Fibroblast of gingiva (primary cell): ENCODE data around the gene ZNF862.

Experiments used
- DNase-seq: peaks from one replicate; pipeline ENCODE4 v3.0.0-alpha.2; 2011; ENCODE audit warnings: low read depth

ZNF862 gene

DNA sequence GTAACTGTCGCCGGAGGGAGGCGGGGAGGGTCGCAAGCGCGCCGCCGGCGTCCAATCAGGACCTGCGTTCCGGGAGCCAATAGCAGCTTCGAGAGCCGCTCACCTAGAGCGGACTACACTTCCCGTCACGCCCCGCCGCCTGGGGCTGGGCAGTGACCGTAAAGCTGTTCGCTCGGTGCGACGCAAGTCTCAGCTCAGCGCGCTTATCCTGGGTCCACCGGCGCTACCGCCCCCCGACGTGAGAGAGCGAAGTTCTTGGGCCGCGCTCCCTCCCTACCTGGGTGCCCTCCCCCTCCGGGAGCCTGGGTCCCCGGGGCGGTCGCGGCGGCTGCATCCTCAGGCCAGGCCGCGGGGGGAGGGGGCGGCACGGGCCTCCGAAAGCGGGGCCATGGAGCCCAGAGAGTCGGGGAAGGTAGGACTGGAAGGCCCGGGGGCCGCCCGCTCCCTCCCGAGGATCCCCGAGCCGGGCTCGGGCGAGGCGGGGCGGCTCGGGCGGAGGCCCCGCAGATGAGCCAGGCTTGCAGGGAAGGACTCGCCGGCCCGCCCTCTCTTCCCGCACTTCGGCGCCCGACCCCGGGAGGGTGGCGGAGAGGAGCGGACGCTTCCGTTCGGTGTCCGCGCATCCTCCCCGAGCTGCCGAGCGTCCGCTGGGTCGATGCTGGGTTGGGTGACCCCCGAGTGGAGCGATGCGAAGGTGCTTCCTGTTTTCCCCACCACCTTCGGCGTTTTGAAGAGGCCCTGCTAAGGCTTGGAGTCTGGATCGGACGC, at the start of gene ZNF862:
ZNF862 (plus strand) TSS at position 152 of the 768 bp plus-strand sequence; CDS start at position 389, 237 bp downstream.
- DNase-seq = peak; percentile 97

DNA sequence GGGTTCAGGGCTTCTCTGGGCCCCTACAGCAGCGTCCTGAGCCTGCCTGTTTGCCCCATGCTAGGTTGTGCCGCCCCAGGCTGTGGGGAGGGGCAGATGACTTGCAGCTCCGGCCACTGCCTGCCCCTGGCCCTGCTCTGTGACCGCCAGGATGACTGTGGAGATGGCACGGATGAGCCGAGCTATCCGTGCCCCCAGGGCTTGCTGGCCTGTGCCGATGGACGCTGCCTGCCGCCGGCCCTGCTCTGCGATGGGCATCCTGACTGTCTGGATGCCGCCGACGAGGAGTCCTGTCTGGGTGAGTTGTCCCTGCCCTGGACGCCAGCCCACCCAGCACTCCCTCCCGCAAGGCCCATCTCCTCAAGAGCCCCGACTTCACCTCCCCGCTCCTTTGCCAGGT, 49.1 kb upstream of the ZNF862 start:
- no peak for DNase-seq

DNA sequence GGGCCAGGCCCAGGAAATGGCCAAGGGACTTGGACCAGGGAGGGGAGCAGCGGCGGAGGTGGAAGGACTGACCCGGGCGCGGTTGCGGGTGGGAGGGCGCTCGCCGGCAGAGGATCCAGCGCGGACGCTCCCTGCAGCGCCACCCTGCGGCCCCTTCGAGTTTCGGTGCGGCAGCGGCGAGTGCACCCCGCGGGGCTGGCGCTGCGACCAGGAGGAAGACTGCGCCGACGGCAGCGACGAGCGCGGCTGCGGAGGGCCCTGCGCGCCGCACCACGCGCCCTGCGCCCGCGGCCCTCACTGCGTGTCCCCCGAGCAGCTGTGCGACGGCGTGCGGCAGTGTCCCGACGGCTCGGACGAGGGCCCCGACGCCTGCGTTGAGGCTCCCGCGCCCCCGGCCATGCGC, 48.0 kb upstream of the ZNF862 start:
- DNase-seq = no peak

DNA sequence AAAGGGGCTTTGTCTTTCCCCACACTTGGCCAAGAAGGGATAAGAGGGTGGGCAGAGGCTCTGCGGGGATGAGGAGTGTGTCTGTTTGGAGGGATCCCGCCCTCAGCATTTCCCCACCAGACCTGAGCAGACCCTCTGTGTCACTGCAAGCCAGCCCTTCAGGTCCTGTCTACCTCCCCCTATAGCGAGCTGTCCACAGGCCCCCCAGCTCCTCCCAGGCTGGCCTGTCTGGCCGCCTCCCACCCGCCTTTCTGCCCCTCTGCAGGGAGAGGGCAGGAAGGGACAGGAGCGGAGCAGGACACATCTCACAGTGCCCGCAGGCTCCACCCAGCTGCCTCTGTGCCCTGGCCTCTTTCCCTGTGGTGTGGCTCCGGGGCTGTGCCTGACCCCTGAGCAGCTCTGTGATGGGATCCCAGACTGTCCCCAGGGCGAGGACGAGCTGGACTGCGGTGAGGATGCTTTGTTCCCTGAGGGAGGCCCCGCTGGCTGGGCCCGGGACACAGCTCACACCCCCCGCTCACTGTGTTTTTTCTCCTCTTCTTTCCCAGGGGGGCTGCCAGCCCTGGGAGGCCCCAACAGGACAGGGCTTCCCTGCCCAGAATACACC, 47.3 kb upstream of the ZNF862 start:
- DNase-seq = no peak

DNA sequence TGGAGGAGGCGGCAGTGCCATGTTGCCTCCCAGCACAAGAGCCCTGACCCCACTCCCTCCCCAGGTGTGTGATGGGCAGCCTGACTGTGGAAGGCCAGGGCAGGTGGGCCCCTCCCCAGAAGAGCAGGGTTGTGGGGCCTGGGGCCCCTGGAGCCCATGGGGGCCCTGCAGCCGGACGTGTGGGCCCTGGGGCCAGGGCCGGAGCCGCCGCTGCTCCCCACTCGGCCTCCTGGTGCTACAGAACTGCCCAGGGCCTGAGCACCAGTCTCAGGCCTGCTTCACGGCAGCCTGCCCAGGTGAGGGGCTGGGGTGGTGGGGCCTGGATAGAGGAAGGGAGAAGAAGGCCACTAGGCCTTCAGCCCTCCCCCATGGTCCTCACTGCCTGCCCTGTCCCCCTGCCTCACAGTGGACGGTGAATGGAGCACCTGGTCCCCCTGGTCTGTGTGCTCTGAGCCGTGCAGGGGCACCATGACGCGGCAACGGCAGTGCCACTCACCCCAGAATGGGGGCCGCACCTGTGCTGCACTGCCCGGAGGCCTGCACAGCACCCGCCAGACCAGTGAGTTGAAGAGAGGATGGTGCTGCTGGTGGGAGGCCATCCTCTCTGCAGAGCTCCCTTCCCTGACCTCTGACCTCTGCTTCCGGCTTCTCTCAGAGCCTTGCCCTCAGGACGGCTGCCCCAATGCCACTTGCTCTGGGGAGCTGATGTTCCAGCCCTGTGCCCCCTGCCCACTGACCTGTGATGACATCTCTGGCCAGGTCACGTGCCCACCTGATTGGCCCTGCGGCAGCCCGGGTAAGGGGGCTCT, 46.6 kb upstream of the ZNF862 start:
- DNase-seq = no peak

DNA sequence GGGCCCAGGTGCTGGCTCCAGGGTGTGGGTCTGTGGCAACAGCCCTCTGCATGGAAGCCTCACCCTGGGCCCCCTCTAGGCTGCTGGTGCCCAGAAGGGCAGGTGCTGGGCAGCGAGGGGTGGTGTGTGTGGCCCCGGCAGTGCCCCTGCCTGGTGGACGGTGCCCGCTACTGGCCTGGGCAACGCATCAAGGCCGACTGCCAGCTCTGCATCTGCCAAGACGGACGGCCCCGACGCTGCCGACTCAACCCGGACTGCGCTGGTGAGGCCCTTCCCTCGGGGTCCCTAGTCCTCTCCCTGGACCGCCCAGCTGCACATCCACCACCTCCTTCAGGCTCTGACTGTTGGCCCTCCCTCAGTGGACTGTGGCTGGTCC, 46.0 kb upstream of the ZNF862 start:
- no peak for DNase-seq

DNA sequence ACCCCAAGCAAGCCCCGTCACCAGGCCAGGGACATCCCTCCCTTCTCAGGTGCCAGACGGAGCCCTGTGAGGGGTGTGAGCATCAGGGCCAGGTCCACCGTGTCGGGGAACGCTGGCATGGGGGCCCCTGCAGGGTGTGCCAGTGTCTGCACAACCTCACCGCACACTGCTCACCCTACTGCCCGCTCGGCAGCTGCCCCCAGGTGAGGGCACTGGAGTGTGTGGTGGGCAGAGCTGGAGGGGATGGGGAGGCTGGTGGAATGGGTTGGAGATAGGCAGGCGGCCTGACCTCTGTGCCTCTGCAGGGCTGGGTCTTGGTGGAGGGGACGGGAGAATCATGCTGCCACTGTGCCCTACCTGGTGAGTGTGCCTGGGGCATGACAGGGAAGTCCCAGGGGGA, 44.9 kb upstream of the ZNF862 start:
- DNase-seq = no peak

DNA sequence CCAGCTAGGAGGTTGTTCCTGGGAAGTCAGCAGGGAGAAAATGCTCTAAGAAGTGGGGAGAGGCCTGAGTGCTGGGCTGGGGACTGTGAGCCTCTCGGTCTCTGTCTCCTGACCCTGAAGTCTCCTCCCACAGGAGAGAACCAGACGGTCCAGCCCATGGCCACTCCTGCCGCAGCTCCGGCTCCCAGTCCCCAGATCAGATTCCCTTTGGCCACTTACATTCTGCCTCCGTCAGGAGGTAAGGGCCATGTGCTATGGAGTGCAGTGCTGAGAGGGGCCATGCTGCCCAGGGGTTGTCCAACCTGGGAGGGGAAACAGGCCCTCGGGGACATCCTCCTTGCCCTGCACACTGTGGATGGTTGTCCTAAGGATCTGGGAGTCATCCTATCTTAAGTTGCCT, 43.5 kb upstream of the ZNF862 start:
- no peak for DNase-seq

DNA sequence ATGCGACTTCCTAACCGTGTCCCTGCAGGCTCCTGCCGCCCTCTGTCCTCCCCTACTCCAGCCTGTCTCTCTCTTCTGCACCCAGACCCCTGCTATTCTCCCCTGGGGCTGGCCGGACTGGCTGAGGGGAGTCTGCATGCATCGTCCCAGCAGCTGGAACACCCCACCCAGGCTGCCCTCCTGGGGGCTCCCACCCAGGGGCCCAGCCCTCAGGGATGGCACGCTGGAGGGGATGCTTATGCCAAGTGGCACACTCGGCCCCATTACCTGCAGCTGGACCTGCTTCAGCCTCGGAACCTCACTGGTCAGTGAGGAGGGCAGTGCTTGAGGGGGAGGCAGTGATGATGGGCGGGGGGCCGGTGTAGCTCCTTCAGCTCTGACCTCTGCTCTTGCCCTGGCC, 43.0 kb upstream of the ZNF862 start:
- DNase-seq = no peak

DNA sequence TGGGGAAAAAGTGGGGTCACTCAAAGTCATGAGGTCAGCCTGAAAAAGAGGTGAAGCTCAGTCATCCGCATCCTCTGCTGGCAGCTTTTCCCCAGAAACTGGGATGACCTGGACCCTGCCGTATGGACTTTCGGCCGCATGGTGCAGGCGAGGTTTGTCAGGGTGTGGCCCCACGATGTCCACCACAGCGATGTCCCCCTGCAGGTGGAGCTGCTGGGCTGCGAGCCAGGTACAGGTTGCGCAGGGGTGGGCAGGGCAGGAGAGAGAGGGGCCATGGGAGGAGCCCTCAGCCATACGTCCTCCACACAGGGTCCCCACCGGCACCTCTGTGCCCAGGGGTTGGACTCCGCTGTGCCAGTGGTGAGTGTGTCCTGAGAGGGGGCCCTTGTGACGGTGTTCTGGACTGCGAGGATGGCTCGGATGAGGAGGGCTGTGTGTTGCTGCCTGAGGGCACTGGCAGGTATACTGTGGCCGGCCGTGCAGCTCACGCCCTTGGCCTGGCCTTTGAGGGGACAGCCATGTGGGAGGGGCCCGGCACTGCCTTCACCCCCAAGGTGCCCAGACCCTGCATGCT, 41.8 kb upstream of the ZNF862 start:
- no peak for DNase-seq

DNA sequence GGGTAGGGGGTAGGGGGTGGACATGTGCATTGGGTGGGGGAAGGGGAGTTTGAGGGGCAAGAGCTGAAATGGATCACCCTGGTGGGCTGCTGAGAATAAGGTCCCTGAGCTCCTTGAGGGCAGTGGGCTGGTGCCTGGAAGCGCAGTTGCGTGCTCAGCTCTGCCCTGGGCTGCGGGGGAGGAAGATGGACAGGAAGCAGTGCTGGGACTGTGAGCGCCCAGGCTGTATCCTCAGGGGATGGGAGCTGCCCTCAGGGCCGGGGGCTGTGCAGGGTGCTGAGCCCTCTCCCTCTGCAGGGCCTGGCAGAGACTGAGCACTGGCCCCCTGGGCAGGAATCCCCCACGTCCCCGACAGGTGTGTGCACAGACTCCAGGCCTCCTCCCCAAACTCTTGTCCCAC, 40.4 kb upstream of the ZNF862 start:
- DNase-seq = no peak

DNA sequence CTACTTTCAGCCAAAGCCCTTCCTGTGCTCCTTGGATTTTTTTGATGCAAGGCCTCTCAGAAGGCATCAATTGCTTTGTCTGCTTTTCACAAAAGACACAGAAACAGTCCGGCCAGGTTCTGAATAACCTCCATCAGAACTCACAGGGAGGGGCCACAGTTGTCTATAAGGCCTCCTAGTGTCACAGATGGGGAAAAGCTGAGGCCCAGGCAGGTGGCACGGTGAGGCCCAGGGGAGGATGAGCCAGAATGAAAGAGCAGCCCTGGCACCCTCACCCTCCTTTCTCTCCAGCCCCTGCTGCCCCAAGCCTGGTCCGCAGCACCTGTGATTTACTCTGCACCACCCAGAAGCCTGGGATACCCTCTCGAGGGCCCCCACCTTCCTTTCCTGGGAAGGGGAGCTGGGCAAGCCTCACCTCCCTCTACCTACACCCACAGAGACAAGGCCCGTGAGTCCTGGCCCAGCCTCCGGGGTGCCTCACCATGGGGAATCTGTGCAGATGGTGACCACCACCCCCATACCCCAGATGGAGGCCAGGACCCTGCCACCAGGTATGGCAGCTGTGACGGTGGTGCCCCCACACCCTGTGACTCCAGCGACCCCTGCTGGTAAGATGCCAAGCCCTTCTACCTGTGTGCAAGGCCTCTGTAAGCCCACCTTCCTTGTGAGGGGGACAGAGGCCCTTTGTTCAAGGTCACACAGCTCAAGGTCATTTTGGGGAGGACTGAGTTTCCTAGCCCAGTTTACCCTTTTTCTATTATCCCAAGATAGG, 38.6 kb upstream of the ZNF862 start:
- no peak for DNase-seq

DNA sequence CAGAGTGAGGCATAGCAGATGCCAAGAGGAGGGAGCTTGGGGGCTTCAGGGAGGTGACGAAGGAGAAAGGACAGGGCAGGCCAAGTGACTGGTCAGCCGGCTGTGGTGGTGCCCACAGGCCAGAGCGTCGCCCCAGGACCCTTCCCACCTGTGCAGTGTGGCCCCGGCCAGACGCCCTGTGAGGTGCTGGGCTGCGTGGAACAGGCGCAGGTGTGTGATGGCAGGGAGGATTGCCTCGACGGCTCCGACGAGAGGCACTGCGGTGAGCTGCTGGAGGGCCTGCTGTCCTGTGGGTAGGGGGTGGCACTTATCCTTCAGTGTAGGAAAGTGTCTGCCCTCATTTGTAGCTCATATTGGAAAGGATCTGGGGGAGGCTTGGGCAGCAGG, 38.0 kb upstream of the ZNF862 start:
- no peak for DNase-seq

DNA sequence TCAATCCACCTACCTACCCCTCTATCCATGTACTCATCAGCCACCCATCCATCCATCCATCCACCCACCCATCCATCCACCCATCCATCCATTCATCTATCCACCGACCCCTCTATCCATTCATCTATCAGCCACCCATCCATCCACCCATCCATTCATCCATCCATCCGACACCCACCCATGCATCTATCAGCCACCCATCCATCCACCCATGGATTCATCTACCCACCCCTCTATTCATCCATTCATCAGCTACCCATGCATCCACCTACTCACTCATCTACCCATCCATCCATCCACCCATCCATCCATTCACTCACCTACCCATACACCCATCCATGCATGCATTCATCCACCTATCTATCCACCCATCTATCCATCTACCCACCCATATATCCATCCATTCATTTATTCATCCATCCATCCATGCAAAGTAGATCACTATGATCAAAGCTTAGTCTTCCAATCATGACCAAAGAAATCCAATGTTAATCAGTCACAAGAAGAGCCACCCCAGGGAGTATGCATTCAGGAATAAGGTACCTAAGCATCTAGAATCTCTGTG, 37.1 kb upstream of the ZNF862 start:
- no peak for DNase-seq

DNA sequence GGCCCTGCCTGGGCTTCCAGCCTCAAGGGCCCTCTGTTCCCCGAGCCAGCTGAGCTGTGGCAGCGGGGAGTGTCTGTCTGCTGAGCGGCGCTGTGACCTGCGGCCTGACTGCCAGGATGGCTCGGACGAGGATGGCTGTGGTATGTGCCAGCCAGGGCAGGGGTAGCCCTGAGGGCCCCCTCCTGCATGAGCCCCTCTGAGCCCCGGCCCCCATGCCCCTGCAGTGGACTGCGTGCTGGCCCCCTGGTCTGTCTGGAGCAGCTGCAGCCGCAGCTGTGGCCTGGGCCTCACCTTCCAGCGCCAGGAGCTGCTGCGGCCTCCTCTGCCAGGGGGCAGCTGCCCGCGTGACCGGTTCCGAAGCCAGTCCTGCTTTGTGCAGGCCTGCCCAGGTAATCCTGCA, 36.4 kb upstream of the ZNF862 start:
- DNase-seq = no peak

DNA sequence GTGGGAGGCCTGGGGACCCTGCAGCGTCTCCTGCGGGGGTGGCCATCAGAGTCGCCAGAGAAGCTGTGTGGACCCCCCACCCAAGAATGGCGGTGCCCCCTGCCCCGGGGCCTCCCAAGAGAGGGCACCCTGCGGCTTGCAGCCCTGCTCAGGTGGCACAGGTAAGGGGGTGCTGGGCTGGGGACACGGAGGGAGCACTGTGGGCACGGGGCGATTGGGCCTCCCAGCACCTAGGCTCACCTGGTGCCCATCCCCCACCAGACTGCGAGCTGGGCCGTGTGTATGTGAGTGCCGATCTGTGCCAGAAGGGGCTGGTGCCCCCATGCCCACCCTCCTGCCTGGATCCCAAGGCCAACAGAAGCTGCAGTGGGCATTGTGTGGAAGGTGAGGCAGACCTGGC, 35.2 kb upstream of the ZNF862 start:
- no peak for DNase-seq

DNA sequence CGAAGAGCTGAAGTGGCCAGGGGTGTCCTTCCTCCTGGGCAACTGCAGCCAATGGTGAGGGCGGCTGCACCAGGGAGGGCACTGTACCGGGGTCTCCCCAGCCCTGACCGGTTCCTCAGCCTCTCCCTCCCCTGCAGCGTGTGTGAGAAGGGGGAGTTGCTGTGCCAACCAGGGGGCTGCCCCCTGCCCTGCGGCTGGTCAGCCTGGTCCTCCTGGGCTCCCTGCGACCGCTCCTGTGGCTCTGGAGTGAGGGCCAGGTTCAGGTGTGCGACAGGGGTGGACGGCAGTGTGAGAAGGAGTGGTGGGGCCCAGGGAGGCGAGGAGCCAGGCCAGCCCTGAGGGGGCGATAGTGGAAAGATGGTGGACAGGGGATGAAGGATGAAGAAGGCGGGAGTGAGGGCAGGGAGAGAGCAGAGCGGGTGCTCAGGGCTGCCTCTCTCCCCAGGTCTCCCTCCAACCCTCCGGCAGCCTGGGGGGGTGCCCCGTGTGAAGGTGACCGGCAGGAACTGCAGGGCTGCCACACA, 34.6 kb upstream of the ZNF862 start:
- DNase-seq = no peak

DNA sequence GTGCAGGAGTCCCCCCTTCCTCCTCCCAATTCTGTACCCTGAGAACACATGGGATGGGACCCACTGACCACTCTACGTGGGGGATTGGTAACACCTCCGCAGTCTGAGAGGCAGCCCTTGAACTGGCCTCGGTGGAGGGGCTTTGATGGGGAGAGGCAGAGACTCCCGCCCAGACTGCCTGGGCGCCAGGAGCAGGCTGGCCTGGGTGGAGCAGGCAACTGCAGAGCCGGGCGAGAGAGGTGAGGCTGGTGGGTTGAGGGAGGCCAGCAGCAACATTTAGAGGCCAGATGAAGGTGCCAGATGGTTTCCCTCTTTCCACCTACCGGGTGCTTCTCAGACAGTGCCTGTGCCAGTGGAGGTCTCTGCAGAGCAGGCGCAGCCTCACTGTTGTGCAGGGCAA, 34.1 kb upstream of the ZNF862 start:
- DNase-seq = no peak

DNA sequence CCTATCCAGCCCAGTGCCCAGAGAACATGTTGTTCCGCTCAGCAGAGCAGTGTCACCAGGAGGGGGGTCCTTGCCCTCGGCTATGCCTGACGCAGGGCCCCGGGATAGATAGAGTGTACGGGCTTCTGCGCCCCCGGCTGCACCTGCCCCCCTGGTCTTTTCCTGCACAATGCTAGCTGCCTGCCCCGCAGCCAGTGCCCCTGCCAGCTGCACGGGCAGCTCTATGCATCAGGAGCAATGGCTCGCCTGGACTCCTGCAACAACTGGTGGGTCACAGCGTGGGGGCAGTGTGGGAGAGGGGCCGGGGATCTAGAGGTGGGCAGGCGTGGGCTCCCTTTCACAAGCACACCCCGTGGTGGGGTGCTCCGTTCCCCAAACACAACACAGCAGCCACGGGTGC, 31.4 kb upstream of the ZNF862 start:
- no peak for DNase-seq

DNA sequence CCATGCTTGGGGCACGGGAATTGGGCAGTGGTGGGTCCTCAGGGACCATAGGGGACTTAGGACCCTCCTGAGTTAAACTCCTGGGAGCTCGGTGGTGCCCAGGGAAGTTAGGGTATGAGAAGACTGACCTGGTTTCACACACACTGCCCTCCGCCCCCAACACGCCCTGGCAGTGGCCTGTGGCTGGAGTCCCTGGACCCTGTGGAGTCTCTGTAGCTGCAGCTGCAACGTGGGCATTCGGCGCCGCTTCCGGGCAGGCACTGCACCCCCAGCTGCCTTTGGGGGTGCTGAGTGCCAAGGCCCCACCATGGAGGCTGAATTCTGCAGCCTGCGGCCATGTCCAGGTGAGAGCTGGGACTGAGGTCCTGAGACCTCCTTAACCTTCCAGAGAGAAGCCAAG, 29.9 kb upstream of the ZNF862 start:
- DNase-seq = no peak

DNA sequence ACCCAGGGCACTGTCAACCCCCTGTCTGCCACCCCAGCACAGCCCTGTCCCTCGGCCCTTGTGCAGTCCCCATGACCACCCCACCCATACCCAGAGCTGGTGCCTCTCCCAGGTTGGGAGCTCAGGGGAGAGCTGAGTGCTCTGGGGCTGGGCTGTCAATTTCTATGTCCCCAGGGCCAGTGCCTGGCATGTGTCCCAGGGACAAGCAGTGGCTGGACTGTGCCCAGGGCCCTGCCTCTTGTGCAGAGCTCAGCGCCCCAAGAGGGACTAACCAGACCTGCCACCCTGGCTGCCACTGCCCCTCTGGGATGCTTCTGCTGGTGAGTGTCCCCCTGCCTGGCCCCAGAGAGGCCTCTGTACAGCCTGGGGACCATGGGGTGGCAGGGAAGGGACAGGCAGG, 29.0 kb upstream of the ZNF862 start:
- no peak for DNase-seq

DNA sequence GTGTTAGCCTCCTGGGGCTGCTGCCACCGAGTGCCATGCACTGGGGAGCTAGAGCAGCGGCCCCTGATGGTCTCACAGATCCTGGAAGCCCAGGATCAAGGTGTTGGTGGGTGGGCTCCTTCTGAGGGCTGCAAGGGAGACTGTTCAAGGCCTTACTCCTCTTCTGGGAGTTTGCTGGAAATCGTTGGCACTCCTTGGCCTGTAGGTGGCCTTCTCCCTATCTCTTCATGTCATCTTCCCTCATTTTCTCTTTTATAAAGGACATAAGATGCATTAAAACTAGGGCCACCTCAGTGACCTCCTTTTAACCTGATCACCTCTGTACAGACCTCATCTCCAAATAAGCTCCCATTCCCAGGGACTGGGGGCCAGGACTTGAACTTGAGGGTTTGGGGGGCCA, 27.0 kb upstream of the ZNF862 start:
- DNase-seq = no peak
